ENCODE data around the gene TXNRD2. TPM values are rescaled to one million over a fixed set of nuclear protein-coding genes. Genes with fewer than 3 reads are reported as not detected.
A peak's percentile ranks its signal among the peaks of the same experiment; 100 is the strongest.

Gene TXNRD2
- total and polyA plus RNA-seq, 2 donors (not counting 1 experiment from before 2014, with no cell fraction given): 24.8 to 36.2 TPM

DNA sequence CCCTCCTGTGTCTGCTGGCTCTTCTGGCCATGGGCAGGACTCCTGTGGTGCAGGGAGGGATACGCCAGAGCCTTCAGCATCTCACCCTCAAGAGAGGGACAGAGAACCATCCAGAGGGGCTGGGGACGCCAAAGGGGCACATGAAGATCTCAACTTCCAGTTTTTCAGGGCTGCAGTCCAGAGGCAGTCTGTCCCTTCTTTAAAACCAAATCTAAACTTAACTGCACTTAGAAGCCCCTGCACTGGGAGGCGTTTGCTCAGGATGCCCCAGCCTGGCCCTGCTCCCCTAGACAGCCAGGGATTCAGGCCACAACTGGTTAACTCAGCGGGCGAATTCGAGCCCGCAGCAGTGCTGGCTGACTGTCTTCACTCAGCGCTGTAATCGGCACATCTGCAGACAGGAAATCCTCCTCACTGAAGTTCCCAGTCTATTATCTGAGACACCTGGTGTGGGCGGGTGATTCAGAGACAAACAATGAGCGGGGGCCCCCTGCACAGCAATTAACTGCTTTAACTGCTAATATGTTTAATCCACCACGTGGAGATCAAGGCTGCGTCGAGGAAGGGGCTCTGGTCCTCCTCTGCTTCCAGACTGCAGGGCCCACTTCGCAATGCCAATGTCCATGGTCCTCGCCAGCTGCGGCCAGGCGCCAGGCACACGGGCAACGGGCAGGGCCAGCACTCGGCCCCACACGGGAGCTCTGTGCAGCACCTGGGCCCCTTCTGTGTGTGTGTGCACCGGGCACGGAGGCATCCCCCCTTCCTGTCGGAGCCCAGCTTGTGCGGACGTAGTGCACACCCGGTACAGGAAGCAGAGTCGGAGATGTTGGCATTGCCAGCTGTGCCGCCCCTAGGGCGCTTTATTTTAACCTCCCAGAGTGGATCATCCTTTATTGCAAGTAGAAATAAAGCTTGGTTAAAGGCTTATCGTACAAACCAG lies 50.0 kb downstream of the TXNRD2 start:
- intact Hi-C loops (cut with micrococcal nuclease): loop anchor here (1.0 to 10.0 kb wide), 3 partner anchors 36 to 57 kb away; partner anchors contain the start of genes COMT and TXNRD2
- peaks cover 28% of the 10 kb centered on the region for H3K4me1 Mint-ChIP-seq

More for the DNA sequence above, 50.0 kb downstream of the TXNRD2 start:
- H3K27me3 ChIP-seq (replicated peaks in 1 of 4; ENCODE audit: control extremely low read depth in 1 of 4, control insufficient read depth in 3 of 4, insufficient read depth in 4 of 4, low read length in 3 of 4): no peaks in the 10 kb centered on the region
- H3K4me3 ChIP-seq (ENCODE audit: control extremely low read depth in 1 of 5, extremely low read depth in 1 of 5, insufficient read depth in 1 of 5, low read depth in 2 of 5, low read length in 4 of 5): peak overlapping the region in 4 of 5 experiments; percentile 33 to 58 (median 40)
- peak; percentile 74 for ATAC-seq (ENCODE audit: low read depth)
- peak; percentile 58 for DNase-seq
- H3K9me3 ChIP-seq (ENCODE audit: control extremely low read depth in 1 of 3, control insufficient read depth in 2 of 3, insufficient read depth in 1 of 3, low read length in 2 of 3): no peaks in the 10 kb centered on the region
- no peaks in the 10 kb centered on the region for H3K36me3 ChIP-seq (replicated peaks in 1 of 2; ENCODE audit: control extremely low read depth in 1 of 2, control insufficient read depth in 1 of 2, extremely low read depth in 1 of 2, insufficient read depth in 2 of 2, low read length in 1 of 2)
- H3K4me2 ChIP-seq (replicated peaks; ENCODE audit: low read depth, low read length, poor library complexity, severe bottlenecking): peak overlapping the region; percentile 78
- peaks cover 27 to 30% of the 10 kb centered on the region in 2 donors for H3K4me1 ChIP-seq (ENCODE audit: control insufficient read depth in 2 of 2, insufficient read depth in 2 of 2, low read length in 2 of 2)
- Mint-ChIP-seq H3K27me3 (no peaks in the 10 kb centered on the region), H3K4me3 (peak overlapping the region; percentile 82), H3K27ac (peak overlapping the region; percentile 87), H3K9me3 (ENCODE audit: insufficient read depth) (no peaks in the 10 kb centered on the region)
- 5% methylated on average over 30 of the region's 32 CpGs for WGBS (ENCODE audit: insufficient coverage)
- H3K79me2 ChIP-seq (ENCODE audit: control insufficient read depth, insufficient read depth, low read length): no peaks in the 10 kb centered on the region
- ChIA-PET CTCF (interaction anchor here (0.9 to 1.2 kb wide), 3 partner anchors 19 to 161 kb away, joined by 3 to 7 read pairs (median 4); no protein-coding TSS in a partner anchor), POLR2A (interaction anchor here (1.2 kb wide), 1 partner anchor 36 kb away, joined by 3 read pairs; no protein-coding TSS in a partner anchor)
- peak overlapping the region; percentile 28 to 35 for H3K27ac ChIP-seq (ENCODE audit: low read length in 2 of 2)
- H2AFZ ChIP-seq (ENCODE audit: insufficient read depth, low read depth, low read length, poor library complexity, severe bottlenecking): peak overlapping the region; percentile 69
- H3K9ac ChIP-seq (ENCODE audit: low read length): peak overlapping the region; percentile 50
- H4K20me1 ChIP-seq (ENCODE audit: control insufficient read depth, insufficient read depth, low read length, poor library complexity, severe bottlenecking): no peaks in the 10 kb centered on the region
- TF ChIP-seq, protein P1, sequence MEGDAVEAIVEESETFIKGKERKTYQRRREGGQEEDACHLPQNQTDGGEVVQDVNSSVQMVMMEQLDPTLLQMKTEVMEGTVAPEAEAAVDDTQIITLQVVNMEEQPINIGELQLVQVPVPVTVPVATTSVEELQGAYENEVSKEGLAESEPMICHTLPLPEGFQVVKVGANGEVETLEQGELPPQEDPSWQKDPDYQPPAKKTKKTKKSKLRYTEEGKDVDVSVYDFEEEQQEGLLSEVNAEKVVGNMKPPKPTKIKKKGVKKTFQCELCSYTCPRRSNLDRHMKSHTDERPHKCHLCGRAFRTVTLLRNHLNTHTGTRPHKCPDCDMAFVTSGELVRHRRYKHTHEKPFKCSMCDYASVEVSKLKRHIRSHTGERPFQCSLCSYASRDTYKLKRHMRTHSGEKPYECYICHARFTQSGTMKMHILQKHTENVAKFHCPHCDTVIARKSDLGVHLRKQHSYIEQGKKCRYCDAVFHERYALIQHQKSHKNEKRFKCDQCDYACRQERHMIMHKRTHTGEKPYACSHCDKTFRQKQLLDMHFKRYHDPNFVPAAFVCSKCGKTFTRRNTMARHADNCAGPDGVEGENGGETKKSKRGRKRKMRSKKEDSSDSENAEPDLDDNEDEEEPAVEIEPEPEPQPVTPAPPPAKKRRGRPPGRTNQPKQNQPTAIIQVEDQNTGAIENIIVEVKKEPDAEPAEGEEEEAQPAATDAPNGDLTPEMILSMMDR (IDR thresholded peaks at IDR 0.05): no peak
- TF ChIP-seq EZH2 (IDR thresholded peaks at IDR 0.05; ENCODE audit: borderline replicate concordance, insufficient read depth, low read depth, low read length, poor library complexity, severe bottlenecking): no peak
